GM21528 (cell line): ENCODE data around the gene IDUA.

ENCODE experiments used
- ATAC-seq: cut with Tn5 transposase; IDR thresholded peaks from one replicate; pipeline ENCODE4 v1.9.1; 2021; ENCODE audit warnings: mild to moderate bottlenecking, moderate library complexity; ENCODE audit not compliant: unreplicated experiment, low FRiP score

IDUA gene

GRCh38 chr4:985123-985830, 1.6 kb upstream of the IDUA start:
- no peak for ATAC-seq

GRCh38 chr4:986428-986878, 391 bp upstream of the IDUA start:
- no peak for ATAC-seq

GRCh38 chr4:987624-988513, 1.0 kb downstream of the IDUA start:
- ATAC-seq = no peak

GRCh38 chr4:988726-989721, 2.2 kb downstream of the IDUA start:
- ATAC-seq = no peak

GRCh38 chr4:989722-990471, 3.1 kb downstream of the IDUA start:
- no peak for ATAC-seq

- no peak for ATAC-seq
Measured at GRCh38 chr4:990746-991367, 4.0 kb downstream of the IDUA start.

- no peak for ATAC-seq
Measured at GRCh38 chr4:991451-992296, 4.8 kb downstream of the IDUA start.

- ATAC-seq = no peak
Measured at GRCh38 chr4:992297-993110, 5.7 kb downstream of the IDUA start.

GRCh38 chr4:993111-994029, 6.5 kb downstream of the IDUA start, which contains the start of gene SLC26A1:
Gene SLC26A1, minus strand, starts transcription at chr4:993404. Its CDS starts 1,701 bp downstream, at chr4:991703.
- no peak for ATAC-seq

GRCh38 chr4:995311-996026, 8.6 kb downstream of the IDUA start:
- ATAC-seq = no peak

- ATAC-seq = no peak
Measured at GRCh38 chr4:996030-996996, 9.5 kb downstream of the IDUA start.

GRCh38 chr4:996997-997374, 10.1 kb downstream of the IDUA start:
- ATAC-seq = no peak

GRCh38 chr4:997375-998071, 10.7 kb downstream of the IDUA start:
- no peak for ATAC-seq

GRCh38 chr4:998096-998691, 11.3 kb downstream of the IDUA start:
- ATAC-seq = no peak
